KBM-7 (cell line): ENCODE measurements around the gene CCDC12.

Experiments used
- DNase-seq: peaks from one replicate; pipeline ENCODE4 v3.0.0-alpha.2; 2015
- in situ Hi-C: fragments of 300-500 bp; cut with MboI; formaldehyde crosslinking; loops from 2 replicates; pipeline ENCODE4 v1.14.3; 2020; ENCODE audit warnings: low sequenced_read_pairs, low pct_unique_long_range_greater_than_20kb, mixed read lengths

The CCDC12 gene

DNA sequence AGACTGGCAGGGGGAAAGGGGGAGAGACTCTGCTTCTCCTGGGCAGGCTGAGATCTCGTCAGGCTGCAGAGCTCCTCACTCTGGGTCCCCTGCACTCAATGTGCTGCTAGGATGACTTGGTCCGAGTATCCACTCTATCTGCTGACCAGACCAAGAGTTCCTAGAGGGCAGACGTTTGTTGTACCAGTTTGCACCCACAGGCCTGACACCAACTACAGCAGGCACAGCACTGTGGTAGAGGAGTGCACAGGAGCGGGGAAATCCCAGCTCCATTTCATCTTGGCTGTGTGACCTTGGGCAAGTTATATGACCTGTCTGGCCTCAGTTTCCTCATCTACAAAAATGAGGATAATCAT lies 29.0 kb downstream of the CCDC12 start:
- in situ Hi-C loops: no loop called here
- no peak for DNase-seq

DNA sequence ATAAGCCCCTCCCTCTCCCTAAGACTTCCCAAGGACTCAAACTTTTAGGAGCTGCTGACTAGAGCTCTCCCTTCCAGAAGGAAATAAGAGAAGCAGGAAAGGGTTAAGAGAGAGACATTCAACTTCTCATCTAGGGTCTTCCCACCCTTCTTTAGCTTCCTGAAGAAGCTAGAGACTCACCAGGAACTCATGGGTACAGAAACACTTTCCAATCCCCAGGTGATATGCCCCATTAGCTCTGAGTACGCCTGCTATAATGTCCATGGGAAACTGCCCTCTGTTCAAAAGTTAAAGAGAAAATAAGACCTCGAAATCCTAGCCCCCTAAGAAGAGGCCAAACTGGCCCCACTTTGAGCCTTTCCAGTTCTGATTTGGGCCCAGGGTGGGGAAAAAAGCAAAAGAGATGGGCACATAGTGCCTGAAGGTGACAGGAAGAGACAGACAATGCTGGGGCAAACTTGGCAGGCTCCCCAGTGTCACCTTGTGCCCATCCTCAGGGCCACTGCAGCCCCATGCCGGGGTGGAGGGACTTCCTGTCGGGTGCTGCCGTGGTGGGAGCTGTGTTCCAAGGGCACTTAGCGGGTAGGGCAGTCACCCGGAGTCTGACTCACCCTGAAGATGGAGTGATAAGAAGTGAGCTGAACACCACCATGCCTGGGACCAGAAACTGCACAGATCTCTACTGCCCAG lies 29.5 kb downstream of the CCDC12 start:
- DNase-seq: no peak
- in situ Hi-C loops: no loop called here

DNA sequence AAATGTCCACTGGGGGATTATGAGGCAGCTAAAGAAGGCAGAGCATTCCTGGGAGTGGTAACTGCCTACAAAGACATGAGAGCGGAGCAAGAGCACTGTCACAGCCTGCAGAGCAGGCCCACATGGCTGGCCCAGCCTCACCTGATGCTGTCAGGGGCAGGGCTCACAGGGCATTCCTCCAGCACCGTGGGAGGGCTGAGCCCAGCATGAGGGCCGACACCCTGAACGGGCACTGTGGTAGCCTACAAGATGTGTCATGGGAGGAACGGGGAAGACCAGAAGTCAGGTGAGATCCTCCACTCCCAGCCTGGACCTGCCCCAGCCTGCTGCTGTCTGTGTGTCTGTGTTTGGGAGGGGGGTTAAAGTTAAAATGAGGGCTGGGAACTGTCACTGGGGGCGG lies 30.1 kb downstream of the CCDC12 start:
- DNase-seq: no peak

DNA sequence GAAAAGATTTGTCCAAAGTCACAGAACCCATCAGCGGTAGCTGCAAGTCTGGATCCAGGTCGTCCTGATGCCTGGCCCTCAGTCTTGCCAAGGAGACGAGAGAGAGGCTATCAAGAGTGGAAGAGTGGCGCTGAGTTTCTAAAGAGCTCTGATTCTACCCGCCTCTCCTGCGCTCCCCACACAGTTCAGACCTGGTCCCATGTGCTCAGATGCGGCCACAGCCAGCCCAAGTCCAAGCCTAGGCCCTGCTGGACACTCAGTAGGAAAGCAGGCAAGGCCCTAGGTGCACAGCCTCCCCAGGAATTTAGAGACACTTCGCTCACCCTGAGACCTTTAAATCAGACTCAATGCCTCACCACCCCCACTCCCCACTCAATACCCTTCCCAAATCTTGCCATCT lies 32.4 kb downstream of the CCDC12 start:
- in situ Hi-C loops: no loop called here

More for the DNA sequence above, 30.1 kb downstream of the CCDC12 start:
- in situ Hi-C loops: no loop called here

DNA sequence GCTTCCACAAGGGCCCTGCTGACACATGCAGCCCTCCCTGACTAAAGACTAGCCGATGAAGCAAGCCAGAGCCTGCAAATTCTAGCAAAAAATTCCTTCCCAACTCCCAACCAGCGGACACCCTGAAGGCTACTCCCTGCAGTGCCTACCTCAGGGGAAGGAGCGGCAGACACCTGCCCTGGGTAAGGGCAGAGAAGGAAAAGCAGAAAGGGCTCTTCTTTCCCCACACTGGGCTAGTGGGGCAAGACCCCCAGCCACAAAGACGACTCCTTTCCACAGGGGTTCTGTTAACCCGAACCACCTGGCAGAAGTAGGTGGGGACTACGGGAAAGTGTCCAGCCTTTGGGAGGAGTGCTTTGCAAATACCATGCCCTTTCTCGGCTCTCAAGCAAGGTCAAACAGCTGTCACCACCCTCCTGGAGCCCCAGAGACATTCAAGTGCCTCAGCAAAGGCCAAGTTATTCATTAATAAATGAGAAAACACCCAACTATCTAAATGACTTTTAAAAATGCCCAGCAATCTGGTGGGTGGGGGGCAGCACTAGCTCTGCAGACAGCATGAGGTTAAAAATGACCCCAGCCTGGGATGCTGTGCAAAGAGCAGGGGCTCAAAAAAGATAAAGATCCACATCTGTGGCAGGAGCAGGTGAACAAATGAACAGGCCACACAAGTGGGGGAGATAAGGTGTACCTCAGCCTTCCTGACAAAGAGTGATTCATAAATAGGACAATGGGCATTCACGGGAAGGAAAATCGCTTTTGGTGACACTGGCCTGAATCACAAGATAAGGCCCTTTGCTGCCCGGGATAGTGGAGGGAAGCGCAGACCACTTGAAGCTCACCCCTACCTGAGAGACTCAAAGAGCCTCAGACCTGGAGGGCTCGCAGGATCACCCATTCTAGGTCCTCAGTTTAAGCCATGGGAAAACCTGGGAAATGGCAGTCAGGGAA lies 33.0 kb downstream of the CCDC12 start:
- no peak for DNase-seq
- in situ Hi-C loops: no loop called here

More for the DNA sequence above, 32.4 kb downstream of the CCDC12 start:
- DNase-seq: no peak

DNA sequence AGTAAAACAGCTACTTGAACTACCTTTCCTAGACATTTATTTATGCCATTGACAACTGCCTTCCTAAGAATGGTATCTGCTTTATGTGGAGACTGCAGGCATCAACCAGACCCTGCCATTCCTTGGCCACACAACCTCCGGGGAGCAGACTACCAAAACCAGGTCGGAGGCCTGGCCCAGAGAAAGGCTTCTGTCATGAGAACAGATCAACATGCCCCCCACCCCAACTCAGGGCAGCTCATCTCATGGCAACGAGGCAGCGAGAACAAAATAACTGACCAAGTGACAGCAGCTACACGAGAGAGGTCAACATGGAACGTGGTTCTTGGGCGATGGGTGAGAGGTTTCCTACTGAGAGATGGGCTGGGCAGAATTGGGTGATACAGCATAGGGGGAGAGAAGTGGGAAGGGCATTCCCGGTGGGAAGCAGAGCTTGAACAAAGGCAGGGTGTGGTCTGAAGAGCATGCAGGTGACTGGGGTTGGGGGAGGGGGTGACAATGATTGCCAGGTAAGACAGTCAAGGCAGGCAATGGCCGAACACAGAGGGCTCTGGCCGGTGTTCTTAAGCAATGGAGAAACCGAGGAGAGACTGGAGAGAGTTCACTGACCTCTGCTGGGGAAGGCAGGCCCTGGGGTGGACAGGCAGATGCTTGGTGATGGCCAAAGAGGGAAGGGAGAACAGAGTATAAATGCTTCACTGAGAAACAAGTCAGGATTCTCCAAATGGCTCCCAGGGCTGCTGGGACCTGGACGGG lies 33.9 kb downstream of the CCDC12 start:
- no peak for DNase-seq
- in situ Hi-C loops: no loop called here

DNA sequence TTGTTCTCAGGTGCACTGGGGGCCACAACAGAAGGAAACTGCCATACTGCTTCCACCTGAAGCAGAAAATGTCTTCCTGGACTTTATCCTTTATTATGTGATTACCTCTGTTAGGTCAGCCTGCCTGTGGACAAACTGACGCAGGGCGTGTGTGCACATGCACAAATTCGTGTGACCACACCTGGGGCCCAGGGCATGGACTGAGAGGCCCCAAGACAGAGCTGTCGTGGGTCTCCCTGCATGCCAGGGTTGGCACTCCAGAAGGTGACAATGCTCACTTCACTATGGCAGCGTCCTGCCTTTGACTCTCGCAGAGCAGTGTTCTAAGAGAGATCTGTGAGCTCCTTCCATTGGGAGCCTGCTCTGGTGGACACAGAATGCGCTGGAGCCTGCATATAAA lies 34.5 kb downstream of the CCDC12 start:
- DNase-seq: no peak
- in situ Hi-C loops: no loop called here

DNA sequence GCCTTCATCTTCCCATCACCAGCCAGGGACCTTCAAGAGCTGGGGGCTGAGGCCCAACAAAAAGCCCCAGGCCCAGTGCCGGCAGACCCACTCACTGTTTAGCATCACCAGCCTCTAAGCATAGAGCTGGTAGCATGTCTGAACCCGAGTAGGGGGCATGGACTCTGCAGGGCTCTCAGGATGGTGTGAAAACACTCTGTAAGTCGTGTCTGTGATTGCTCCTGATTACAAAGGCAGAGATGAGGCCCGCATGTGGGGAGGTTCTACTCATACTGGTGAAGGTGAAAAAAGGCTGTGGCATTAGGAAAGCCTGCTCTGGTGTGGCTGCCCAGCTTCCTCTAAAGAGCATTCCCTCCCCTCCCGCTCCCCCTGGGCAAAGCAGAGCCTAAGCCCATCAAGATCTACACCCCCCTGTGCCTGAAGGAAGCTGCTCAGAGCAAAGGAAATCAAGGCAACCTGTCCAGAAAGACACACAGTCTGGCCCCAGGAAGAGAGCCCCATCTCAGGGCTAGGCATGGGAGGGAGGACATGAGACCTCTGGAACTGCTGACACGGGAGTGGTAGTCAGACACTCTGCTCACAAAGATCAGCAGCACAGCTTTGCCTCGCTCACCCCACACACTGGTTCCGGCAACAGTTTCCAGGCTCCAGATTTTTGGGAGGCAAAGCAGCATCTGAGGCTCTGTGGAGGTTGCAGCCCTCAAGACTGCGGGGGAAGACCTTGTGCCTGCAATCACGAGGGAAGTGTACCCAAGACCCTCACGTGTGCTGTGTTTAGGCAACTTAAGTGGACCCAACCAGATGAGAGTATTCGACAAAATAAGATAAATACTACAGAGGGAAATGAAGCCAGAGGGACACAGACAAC lies 36.7 kb downstream of the CCDC12 start:
- no peak for DNase-seq
- in situ Hi-C loops: no loop called here

DNA sequence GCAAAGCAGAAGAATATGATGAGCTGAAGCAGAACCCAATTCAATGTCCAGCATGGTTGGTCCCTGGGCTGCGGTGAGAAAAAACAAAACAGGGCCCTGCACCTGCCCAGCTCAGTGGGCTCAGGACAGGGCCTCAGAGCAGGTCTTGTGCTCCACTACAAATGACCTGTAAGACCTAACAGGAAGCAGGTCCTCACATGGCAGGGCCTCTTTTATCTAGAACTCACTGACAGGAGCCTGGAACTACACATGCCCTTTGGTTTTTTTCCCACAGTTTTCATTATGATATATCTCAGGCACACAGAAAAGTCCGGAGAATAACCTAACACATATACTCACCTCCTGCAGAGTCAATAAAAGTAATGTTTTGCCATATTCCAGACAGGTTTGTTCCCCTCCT lies 38.4 kb downstream of the CCDC12 start:
- in situ Hi-C loops: no loop called here
- DNase-seq: no peak

DNA sequence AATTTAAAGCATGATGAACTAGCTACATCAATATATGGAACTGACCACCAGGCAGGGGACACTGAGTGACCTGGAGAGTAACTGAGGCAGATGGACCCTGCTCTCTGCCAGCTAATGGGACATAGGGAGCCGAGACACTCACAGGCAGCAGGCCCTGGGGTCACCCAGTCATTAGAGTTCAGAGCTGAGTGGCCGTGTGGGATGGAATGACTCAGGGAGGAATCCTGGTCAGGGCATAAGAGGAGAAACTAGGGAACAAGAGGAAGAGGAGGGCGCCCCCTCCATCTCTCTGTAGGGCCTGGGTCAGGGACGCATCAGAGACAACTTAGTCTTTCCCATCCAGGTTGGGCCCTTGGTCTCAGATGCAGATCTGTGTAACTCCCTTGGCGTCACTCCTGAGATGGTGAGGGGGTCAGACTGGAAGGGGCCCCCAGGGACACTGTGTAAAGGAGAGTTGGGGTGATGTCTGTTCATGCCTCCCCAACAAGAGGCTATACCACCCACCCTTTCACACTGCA lies 39.8 kb downstream of the CCDC12 start:
- no peak for DNase-seq
- in situ Hi-C loops: no loop called here

DNA sequence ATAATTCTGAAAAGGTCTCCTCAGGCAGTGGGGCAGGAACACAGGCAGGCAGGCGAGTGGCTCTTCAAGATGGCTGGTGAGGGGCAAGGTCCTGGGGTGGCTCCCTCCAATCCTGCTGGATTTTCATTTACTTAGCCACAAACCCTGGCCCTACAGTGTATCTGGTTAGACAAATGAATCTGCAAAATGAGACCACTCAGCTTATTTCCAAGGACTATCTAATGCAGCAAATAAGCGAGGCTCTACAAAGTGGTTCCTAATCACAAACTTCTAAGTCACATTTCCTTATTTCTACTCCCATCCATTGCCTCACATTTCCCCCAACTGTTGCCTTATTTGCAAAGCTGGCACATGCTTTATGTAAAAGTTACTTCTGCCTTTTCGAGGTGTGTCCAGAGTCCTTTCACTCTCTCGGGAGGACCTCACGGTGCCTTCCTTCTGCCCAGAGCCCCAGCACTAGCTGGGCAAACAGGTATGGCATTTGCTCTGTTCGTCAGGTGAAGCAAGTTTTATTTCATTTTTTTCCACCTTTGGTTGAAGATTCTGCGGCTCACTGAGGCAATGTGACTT lies 40.5 kb downstream of the CCDC12 start:
- in situ Hi-C loops: no loop called here
- DNase-seq: no peak

DNA sequence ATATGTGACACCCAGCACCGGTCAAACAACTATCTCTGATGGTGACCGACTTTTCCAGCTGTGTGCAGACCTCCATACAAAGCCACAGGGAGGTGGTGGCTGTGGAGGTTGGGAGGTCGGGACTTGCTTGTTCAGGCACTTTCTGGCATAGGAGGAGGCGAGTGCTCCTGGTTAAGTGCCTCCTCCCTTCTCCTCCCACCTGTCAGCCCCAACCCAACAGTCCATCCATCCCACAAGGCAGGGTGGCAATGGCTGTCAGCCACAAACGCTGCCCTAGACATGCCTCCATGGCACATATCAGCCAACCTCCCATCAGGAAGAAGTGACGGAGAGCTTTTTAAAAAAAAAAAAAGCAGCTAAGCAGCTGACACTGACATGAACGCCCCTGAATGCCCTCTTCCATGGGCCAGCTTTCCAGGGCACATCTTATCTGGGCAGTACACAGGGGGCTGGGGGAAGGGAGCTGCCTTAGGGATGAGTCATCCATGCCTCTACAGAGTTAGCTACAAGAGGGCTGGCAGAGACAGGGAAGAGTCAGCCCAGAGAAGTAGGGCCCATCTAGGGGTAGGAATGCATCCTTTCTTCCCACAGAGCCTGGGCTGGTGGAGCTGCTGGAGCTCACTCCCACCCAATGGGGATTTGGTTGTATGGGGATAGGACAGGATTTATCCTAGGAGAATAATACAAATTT lies 41.2 kb downstream of the CCDC12 start:
- in situ Hi-C loops: no loop called here
- DNase-seq: no peak

DNA sequence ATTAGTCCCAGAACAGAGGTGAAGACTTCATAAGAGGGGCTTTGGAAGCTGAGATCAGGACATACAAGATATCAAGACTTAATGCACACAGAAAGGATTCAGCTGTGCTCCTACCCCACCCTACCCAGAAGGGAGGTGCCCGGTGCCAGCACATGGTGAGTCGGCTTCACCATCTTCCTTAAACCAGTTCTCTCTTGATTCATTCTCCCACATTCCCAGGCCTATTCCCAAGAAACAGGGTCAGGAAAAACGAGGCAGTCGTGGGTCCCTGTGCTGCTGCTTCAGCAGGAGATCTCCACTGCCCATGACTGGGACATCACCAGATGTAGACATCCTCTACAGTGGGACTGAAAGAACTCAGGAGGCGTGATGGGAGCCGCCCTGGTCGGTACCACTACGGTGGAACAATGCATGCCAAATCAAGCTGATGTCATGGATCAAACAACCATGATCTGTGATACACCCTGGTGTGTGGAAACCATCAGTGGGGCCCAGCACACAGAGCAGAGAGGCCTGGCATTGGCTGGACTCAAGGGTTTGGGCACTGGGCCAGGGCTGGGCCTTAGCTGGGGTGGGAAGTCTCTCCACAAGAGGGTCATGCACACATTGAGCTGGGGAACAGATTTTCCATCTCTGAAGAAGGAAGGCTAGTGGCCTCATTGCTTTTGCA lies 41.9 kb downstream of the CCDC12 start:
- DNase-seq: no peak
- in situ Hi-C loops: no loop called here

DNA sequence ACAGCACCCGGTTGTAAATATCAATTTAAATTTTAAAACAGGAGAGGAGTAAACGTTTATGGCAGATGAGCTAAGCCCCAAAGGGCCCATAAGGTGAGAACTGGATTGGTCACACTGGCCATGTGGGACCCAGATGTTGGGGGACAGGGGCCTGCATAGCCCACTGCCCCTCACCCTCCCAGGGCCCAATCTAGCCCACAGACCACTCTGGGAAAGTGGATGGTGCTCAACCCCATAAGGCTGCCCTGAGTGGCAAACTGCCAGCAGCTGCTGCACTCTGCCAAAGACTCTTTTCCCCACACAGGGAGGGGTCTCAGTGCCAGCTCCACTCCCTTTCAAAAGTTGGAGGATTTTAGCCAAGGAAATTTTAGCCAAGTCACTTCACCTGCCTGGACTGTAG lies 42.5 kb downstream of the CCDC12 start:
- DNase-seq: no peak
- in situ Hi-C loops: no loop called here

DNA sequence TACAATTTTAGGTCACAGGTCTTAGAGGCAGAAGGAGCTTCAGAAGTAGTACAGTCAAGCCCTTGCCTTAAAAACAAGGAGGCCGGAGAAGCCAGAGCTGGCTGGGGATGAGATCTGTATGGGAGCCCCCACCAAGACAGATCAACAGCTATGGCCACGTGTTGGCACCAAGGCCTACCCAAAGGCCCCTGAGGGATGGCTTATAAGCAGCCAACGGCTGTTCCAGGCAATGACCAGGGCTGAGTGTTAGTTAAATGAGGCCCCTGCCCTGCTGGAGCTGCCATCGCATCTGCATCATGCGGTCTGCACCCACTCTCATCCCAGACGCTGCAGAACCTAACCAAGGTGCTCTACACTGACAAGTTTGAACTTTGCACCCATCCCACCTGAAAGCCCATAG lies 43.3 kb downstream of the CCDC12 start:
- DNase-seq: no peak
- in situ Hi-C loops: no loop called here

DNA sequence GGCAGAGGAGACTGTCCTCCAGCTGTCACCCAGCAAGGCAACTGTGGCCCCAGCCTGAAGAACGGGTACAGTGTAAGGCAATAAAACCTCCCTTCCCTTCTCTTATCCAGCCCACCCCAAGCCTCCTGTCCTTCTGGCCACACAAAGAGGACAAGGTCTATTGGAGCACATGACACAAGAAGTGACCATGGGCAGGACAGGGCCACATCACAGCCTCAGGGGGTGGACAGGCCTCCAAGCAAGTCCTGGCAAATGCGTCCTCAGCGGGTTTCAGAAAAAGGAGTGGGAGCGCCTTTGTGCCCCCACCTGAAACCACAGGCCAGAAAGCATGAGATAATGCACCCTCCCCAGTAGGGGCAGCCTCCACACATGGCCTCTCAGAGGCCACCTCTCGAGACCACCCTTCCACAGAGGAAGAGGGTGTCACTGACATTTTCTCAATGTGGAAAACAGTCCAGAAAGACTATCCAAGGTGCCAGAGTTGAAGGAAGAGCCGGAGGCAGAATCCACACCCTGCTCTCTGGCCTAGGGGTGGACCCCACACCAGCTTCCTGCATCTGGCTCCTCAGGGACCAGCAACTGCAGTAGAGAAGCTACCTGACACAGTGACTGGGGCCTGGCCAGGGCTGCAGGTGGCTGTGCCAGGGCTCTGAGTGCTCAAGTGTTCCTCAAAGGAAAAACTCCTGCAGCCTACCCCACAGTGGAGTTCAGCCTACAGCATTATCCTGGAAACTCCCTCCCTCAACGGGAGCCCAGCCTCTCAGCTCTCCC lies 43.9 kb downstream of the CCDC12 start:
- no peak for DNase-seq
- in situ Hi-C loops: no loop called here
